A549 treated with CORT108297 at 1 μM for 4 hours (cell line): ENCODE measurements around the gene CREB1. TPM values are rescaled to one million over a fixed set of nuclear protein-coding genes. Genes with fewer than 3 reads are reported as not detected.

Experiments used
- total RNA-seq: library from RNA; stranded (reverse); fragments of 200-300 nt; extraction: Qiagen RNA extraction; gene quantifications from 5 replicates; pipeline ENCODE4 v1.2.3, GENCODE V29; 2022

Gene CREB1
- 21.6 to 28.4 TPM (median 24.2 TPM) in 5 replicates for total RNA-seq

DNA sequence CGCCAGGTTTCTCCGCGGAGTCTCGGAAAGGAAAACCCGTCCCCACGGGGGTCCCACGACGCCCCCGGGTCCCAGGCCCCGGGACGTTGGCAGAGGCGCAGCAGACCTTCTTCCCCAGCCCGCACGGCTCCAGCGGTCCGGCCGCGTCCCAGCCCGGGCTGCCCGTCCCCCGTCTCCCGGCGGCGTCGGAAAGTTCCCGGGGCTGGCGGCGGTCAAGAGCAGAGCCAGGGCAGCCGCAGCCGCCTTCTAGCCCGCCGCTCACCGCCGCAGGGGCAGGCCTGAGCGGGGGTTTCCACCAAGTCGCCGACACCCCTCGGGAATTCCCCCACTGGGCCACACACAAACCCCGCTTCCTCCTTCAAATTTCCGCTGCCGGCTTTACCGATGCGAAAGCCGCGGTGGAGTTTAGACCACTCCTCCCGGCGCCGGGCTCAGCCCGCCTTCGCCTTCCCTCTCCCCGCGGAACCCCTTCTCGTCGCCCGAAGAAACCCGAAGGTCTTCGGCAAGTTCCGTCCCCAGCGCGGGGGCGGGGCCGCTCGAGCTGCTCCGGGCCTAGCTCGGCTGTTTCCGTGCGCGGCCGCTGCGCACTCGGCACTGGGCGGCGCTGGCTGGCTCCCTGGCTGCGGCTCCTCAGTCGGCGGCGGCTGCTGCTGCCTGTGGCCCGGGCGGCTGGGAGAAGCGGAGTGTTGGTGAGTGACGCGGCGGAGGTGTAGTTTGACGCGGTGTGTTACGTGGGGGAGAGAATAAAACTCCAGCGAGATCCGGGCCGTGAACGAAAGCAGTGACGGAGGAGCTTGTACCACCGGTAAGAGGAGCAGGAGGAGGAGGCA is at the start of gene CREB1:
Gene CREB1, plus strand, starts transcription at position 633 of the 830 bp plus-strand sequence. CDS start 25,674 bp downstream, outside the sequence.

DNA sequence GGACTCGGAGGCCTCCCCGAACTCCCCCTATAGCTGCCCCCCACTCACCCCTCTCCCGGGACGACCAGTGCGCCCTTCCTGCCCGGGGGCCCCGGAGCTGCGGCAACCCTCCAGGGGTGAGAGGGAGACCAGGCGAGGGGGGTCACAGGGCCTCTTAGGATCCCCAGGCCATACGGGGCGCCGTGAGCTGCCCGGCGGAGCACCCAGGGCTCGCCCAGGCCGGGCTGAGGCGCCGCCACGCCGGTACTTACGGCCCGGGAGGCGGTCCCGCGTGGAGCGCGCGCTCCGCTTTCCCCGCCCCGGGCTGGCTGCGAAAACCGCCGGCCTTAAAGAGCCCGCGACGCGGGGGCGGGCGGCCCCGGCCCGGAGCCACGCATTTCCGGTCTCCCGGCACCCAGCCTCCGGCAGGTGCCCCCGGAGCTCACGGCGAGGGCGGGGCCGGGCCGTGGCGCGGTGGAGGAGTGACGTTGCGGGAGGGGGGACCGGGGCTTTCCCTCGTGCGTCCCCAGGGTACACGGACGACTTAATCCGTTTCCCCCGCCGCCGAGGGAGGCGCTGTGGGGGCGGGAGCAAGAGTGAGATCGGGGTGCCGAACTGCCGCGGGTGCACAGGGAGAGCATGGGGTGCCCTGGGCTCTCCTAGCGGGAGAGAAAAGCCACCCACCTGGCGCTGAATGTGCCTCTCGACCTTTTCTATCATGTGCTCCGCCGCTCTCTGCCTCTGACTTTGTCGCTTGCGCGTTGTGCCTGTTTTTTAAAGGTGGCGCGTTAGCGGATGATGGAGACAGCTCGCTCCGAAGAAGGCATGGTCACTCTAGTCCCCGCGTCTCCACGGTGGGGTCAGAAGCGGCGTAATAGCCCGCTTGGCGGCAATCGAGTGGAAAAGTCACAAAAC is 95.5 kb downstream of the CREB1 start, which contains the start of gene METTL21A:
Gene METTL21A, minus strand, starts transcription at position 381 of the 894 bp plus-strand sequence. CDS start 1,019 bp downstream, outside the sequence.

Other genes with a start within 250 kb of the CREB1 start
- gene METTL21A, start 95.4 kb downstream of the CREB1 start, total RNA-seq: 26.2 to 31.2 TPM (median 29.9 TPM) in 5 replicates
- 20.6 to 24.3 TPM (median 20.9 TPM) in 5 replicates for gene CCNYL1, start 181.7 kb downstream of the CREB1 start, total RNA-seq
- 4.0 to 4.8 TPM (median 4.4 TPM) in 5 replicates for gene FZD5, start 239.9 kb downstream of the CREB1 start, total RNA-seq